GM23248 (cell line): ENCODE results near the gene AADAT. TPM values are rescaled to one million over a fixed set of nuclear protein-coding genes. Genes with fewer than 3 reads are reported as not detected.
"Not testable (repeated sequence)": the region's sequence is repeated elsewhere in the genome, so short reads cannot be mapped to it uniquely, and the experiment has no call there.

Experiments used
- DNase-seq: peaks from one replicate; pipeline ENCODE4 v3.0.0-alpha.2; 2015
- H2AFZ ChIP-seq: fragments of 200-600 bp; sonication (generic); 2 replicates; pipeline ENCODE4 v1.6.1; 2016; ENCODE audit warnings: antibody characterized with exemption
- H3F3A ChIP-seq: fragments of 200-600 bp; sonication (generic); 2 replicates; pipeline ENCODE4 v1.6.1; 2016; ENCODE audit warnings: mild to moderate bottlenecking, antibody characterized with exemption, mixed run types; ENCODE audit not compliant: insufficient read depth
- H3K27ac ChIP-seq: fragments of 200-600 bp; sonication (generic); 2 replicates; pipeline ENCODE4 v1.5.1; 2016; ENCODE audit warnings: mild to moderate bottlenecking
- H3K27me3 ChIP-seq: fragments of 200-600 bp; sonication (generic); replicated peaks from 2 replicates; pipeline ENCODE4 v1.6.1; 2016; ENCODE audit warnings: mild to moderate bottlenecking; ENCODE audit not compliant: insufficient read depth
- H3K36me3 ChIP-seq: fragments of 200-600 bp; sonication (generic); 2 replicates; pipeline ENCODE4 v1.6.1; 2016; ENCODE audit warnings: low read depth, mild to moderate bottlenecking
- H3K4me1 ChIP-seq: fragments of 200-600 bp; sonication (generic); 2 replicates; pipeline ENCODE4 v1.6.1; 2016; ENCODE audit warnings: mild to moderate bottlenecking; ENCODE audit not compliant: insufficient read depth
- H3K4me2 ChIP-seq: fragments of 200-600 bp; sonication (generic); one replicate; pipeline ENCODE4 v1.6.1; 2016; ENCODE audit warnings: mild to moderate bottlenecking; ENCODE audit not compliant: unreplicated experiment
- H3K4me3 ChIP-seq: fragments of 200-600 bp; sonication (generic); 2 replicates; pipeline ENCODE4 v1.5.1; 2016; ENCODE audit warnings: mild to moderate bottlenecking
- H3K79me2 ChIP-seq: fragments of 200-600 bp; sonication (generic); 2 replicates; pipeline ENCODE4 v1.6.1; 2016; ENCODE audit warnings: mild to moderate bottlenecking; ENCODE audit not compliant: insufficient read depth
- H3K9ac ChIP-seq: fragments of 200-600 bp; sonication (generic); 2 replicates; pipeline ENCODE4 v1.6.1; 2016; ENCODE audit warnings: mild to moderate bottlenecking
- H3K9me2 ChIP-seq: fragments of 200-600 bp; sonication (generic); 2 replicates; pipeline ENCODE4 v1.6.1; 2016; ENCODE audit warnings: mixed run types, mild to moderate bottlenecking, moderate library complexity; ENCODE audit not compliant: insufficient read depth
- H3K9me3 ChIP-seq: fragments of 200-600 bp; sonication (generic); one replicate; pipeline ENCODE4 v1.6.1; 2017; ENCODE audit warnings: low read depth
- H4K20me1 ChIP-seq: fragments of 200-600 bp; sonication (generic); 2 replicates; pipeline ENCODE4 v1.6.0; 2016; ENCODE audit not compliant: insufficient read depth
- EZH2 ChIP-seq: fragments of 200-600 bp; sonication (generic); IDR thresholded peaks from 2 replicates; pipeline ENCODE4 v1.6.1; 2018; ENCODE audit warnings: antibody characterized with exemption, mild to moderate bottlenecking; ENCODE audit not compliant: insufficient read depth, poor library complexity, severe bottlenecking
- EZH2phosphoT487 ChIP-seq: fragments of 200-600 bp; sonication (generic); IDR thresholded peaks from 2 replicates; pipeline ENCODE4 v1.6.1; 2018; ENCODE audit warnings: antibody characterized with exemption, moderate library complexity, mild to moderate bottlenecking, low read depth; ENCODE audit not compliant: insufficient read depth
- WGBS, 2 experiments: methylation state at CpG; one replicate each; pipeline ENCODE4 v1.1.6; 2015 to 2017; ENCODE audit warnings: low lambda C conversion rate in 2 of 2, low coverage in 1 of 2; ENCODE audit errors: missing lambda C conversion rate in 2 of 2; 5-methylcytosine and 5-hydroxymethylcytosine counted together
- in situ Hi-C: fragments of 300-500 bp; cut with MboI; formaldehyde crosslinking; loops from 2 replicates; pipeline ENCODE4 v1.15.0; 2020
- polyA plus RNA-seq: library from polyadenylated mRNA; unstranded; fragments of >200 nt; fragmentation: Nextera tagmentation; extraction: Ambion mirVana; gene quantifications from 2 replicates; pipeline ENCODE4 v1.2.1, GENCODE V29; 2016
- total RNA-seq: library from RNA; depleted of rRNA; stranded (reverse); fragments of >200 nt; shearing (Covaris generic); gene quantifications from 2 replicates; pipeline ENCODE4 v1.2.3, GENCODE V29; 2014

The AADAT gene
- total and polyA plus RNA-seq, 2 experiments from 2014 or later: 4.3 to 7.7 TPM

DNA sequence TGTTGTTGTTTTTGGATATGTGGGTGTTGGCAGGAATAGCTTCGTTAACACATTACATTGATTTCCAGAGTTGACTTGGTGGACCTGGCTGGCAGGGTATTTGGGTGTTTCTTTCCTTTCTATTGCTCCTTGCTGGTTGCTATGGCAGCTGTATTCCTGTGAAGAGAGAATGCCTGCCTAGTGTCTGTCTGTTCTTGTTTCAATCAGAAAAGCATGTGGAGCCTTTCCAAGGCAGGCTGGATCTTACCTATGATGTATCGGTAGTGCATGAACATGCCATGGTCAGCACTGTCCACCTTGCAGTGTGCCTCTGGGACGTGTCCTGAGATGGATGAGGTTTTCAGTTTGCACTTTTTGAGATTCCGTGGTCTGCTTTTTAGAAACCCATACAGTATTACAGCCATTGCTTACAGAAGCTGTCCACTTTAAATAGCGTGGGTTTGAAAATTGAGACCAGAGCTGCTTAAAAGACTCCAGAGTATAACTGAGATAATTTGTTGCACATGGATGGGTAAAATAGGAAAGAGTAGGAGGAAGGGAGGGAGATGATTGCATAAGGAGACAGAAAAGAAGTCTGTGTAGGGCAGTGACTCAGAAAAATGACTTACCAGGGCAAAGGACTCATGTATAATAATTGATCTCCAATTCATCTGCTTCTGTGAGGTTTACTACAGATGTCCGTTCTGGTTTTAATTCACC, 20.0 kb upstream of the AADAT start:
- Histone ChIP-seq H3K36me3 (no peaks in the 10 kb centered on the region), H3K9ac (no peak overlapping the region), H2AFZ (peak overlapping the region; percentile 12; the same call in 1 of the 2 replicates), H3K4me1 (peaks cover 19% of the 10 kb centered on the region), H3K27ac (no peak overlapping the region), H4K20me1 (no peaks in the 10 kb centered on the region), H3K9me2 (no peaks in the 10 kb centered on the region), H3K79me2 (no peaks in the 10 kb centered on the region), H3K9me3 (no peaks in the 10 kb centered on the region), H3F3A (peaks cover 13% of the 10 kb centered on the region; the same call in 1 of the 2 replicates), H3K27me3 (no peaks in the 10 kb centered on the region), H3K4me2 (peak overlapping the region; percentile 73), H3K4me3 (peak overlapping the region; percentile 50)
- in situ Hi-C loops: no loop called here
- peak; percentile 84 for DNase-seq
- TF ChIP-seq EZH2 (no peak), EZH2phosphoT487 (no peak)
- WGBS, 2 experiments: 1 to 4% methylated on average over 6 of the region's 6 CpGs

DNA sequence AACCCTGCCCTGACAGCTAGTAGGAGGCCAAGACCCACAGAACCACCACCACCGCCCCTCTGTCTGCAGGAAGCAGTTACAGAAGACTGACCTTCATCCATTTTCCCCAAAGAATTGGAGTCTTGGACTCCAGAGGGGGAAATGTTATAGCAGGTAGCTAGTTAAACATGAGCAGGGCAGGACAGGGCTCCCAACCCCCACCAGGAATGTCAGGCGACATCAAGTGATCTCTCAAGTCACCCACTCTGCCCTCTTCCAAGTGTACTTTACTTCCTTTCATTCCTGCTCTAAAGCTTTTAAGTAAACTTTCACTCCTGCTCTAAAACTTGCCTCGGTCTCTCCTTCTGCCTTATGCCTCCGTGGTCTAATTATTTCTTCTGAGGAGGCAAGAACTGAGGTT, 17.1 kb upstream of the AADAT start:
- H4K20me1 ChIP-seq: no peaks in the 10 kb centered on the region
- no peaks in the 10 kb centered on the region for H3K9me2 ChIP-seq

DNA sequence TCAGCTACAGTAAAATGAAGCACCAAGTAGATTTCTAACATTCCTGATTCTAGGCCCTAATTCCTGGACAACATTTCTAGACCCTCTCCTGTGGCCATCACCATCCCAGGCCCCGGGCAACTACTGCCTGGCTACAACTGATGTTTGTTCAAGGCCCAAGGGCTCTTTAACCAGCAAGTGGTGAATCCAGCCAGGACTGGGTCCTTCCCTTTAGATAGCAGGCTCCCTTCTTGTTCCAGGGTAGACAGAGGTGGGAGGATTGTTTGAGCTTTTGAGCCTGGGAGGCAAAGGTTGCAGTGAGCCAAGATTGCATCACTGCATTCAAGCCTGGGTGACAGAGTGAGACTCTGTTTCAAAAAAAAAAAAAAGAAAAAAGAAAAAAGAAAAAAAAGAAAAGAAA, 12.7 kb upstream of the AADAT start:
- Histone ChIP-seq H2AFZ (no peak overlapping the region), H3K9me2 (no peaks in the 10 kb centered on the region), H3K79me2 (no peaks in the 10 kb centered on the region), H3K36me3 (no peaks in the 10 kb centered on the region), H3K4me3 (no peak overlapping the region), H3K4me2 (no peak overlapping the region), H4K20me1 (no peaks in the 10 kb centered on the region), H3K9me3 (no peaks in the 10 kb centered on the region), H3K27ac (no peak overlapping the region), H3K4me1 (no peaks in the 10 kb centered on the region), H3F3A (no peaks in the 10 kb centered on the region), H3K9ac (no peak overlapping the region), H3K27me3 (no peaks in the 10 kb centered on the region)
- no peak for TF ChIP-seq EZH2phosphoT487
- no peak for TF ChIP-seq EZH2
- in situ Hi-C loops: no loop called here
- 50 to 52% methylated on average over 1 of the region's 1 CpG for WGBS, 2 experiments
- no peak for DNase-seq

More for the DNA sequence above, 17.1 kb upstream of the AADAT start:
- Histone ChIP-seq H3K27me3 (no peaks in the 10 kb centered on the region), H3K79me2 (no peaks in the 10 kb centered on the region), H2AFZ (0 out of 2 replicates have a peak overlapping the region, but pooled peaks have one; percentile 20), H3F3A (peaks cover 13% of the 10 kb centered on the region; the same call in 1 of the 2 replicates), H3K9ac (no peak overlapping the region), H3K36me3 (no peaks in the 10 kb centered on the region), H3K4me3 (no peak overlapping the region), H3K4me1 (peaks cover 19% of the 10 kb centered on the region), H3K9me3 (no peaks in the 10 kb centered on the region), H3K4me2 (no peak overlapping the region), H3K27ac (no peak overlapping the region)
- DNase-seq: no peak
- in situ Hi-C loops: no loop called here
- TF ChIP-seq EZH2phosphoT487 (no peak), EZH2 (no peak)
- 53 to 57% methylated on average over 4 of the region's 4 CpGs for WGBS, 2 experiments

DNA sequence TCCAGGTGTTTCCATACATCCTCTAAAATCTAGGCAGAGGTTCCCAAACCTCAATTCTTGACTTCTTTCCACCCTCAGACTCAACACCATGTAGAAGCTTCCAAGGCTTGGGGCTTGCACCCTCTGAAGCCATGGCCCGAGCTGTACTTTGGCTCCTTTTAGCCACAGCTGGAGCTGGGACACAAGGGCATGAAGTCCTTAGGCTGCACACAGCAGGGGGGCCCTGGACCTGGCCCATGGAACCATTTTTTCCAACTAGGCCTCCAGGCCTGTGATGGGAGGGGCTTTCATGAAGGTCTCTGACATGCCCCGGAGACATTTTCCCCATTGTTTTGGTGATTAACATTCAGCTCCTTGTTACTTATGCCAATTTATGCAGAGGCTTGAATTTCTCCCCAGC, 8.4 kb upstream of the AADAT start:
- DNase-seq, H3K79me2 ChIP-seq, H3K9ac ChIP-seq, H3K36me3 ChIP-seq, H3F3A ChIP-seq, H3K4me1 ChIP-seq, H3K9me2 ChIP-seq, H4K20me1 ChIP-seq, H3K4me2 ChIP-seq, H3K27ac ChIP-seq, in situ Hi-C loops, H2AFZ ChIP-seq, H3K4me3 ChIP-seq, H3K9me3 ChIP-seq, H3K27me3 ChIP-seq: not testable (repeated sequence)
- 56 to 63% methylated on average over 2 of the region's 2 CpGs for WGBS, 2 experiments

DNA sequence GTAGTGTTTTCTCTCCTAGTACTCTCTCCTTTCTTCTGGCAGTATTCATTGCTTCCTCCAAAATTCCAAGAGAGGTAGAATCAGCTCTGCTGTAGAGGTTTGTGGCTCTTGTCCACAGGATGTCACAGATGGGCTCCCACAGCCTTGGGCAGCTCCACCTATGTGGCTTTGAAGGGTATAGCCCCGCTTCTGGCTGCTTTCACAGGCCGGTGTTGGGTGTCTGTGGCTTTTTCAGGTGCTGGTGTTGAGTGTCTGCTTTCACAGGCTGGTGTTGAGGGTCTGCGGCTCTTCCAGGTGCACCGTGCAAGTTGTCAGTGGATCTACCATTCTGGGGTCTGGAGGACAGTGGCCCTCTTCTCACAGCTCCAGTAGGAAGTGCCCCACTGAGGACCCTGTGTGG, 7.9 kb upstream of the AADAT start:
- Histone ChIP-seq H3K9ac (no peak overlapping the region), H3K4me3 (no peak overlapping the region), H3K9me2 (no peaks in the 10 kb centered on the region), H3K27ac (no peak overlapping the region), H3K36me3 (no peaks in the 10 kb centered on the region), H3F3A (no peaks in the 10 kb centered on the region), H3K27me3 (no peaks in the 10 kb centered on the region), H3K9me3 (no peaks in the 10 kb centered on the region), H2AFZ (no peak overlapping the region), H4K20me1 (no peaks in the 10 kb centered on the region), H3K4me1 (no peaks in the 10 kb centered on the region), H3K79me2 (no peaks in the 10 kb centered on the region), H3K4me2 (no peak overlapping the region)
- 40 to 57% methylated on average over 4 of the region's 4 CpGs for WGBS, 2 experiments
- DNase-seq: no peak
- TF ChIP-seq EZH2 (no peak), EZH2phosphoT487 (no peak)
- in situ Hi-C loops: no loop called here
